H1 (cell line): ENCODE results near the gene ETF1. TPM values are rescaled to one million over a fixed set of nuclear protein-coding genes. Genes with fewer than 3 reads are reported as not detected.

Source experiments
- BACH1 ChIP-seq: IDR thresholded peaks from 2 replicates; pipeline ENCODE4 v1.6.1; 2012; ENCODE audit warnings: low read length, improper control_type of control experiment
- CREB1 ChIP-seq: IDR thresholded peaks from 2 replicates; pipeline ENCODE4 v1.6.1; 2012; ENCODE audit warnings: inconsistent platforms
- EGR1 ChIP-seq: IDR thresholded peaks from 2 replicates; pipeline ENCODE4 v1.6.1; 2011; ENCODE audit warnings: low read depth, low read length, borderline replicate concordance
- EP300 ChIP-seq, 2 experiments: IDR thresholded peaks; 1 replicate in 1 of 2; 2 replicates in 1 of 2; pipeline ENCODE4 v1.6.1; 2011 to 2012; ENCODE audit warnings: low read depth in 2 of 2, low read length in 2 of 2, mild to moderate bottlenecking in 2 of 2, borderline replicate concordance in 1 of 2, inconsistent platforms in 1 of 2, moderate library complexity in 1 of 2
- HDAC2 ChIP-seq, 2 experiments: fragments of 300-600 bp in 1 of 2; sonication (generic) in 1 of 2; IDR thresholded peaks; 2 replicates each; pipeline ENCODE4 v1.6.1; 2011 to 2012; ENCODE audit warnings: low read depth in 2 of 2, low read length in 2 of 2, mild to moderate bottlenecking in 2 of 2, moderate library complexity in 2 of 2, borderline replicate concordance in 1 of 2, inconsistent platforms in 1 of 2
- KDM1A ChIP-seq: fragments of 200-600, 300-600 bp; sonication (generic); IDR thresholded peaks from 2 replicates; pipeline ENCODE4 v1.7.1; 2016; ENCODE audit warnings: mild to moderate bottlenecking, low read length, borderline replicate concordance
- POLR2A ChIP-seq, 2 experiments: IDR thresholded peaks; 1 replicate in 1 of 2; 2 replicates in 1 of 2; pipeline ENCODE4 v1.6.1; 2011; ENCODE audit warnings: low read depth in 2 of 2, low read length in 2 of 2, mild to moderate bottlenecking in 2 of 2; ENCODE audit errors: control extremely low read depth in 1 of 2
- RNF2 ChIP-seq: fragments of 200-900, 300-1000 bp; sonication (generic); IDR thresholded peaks from 2 replicates; pipeline ENCODE4 v1.7.1; 2016; ENCODE audit warnings: borderline replicate concordance, low read depth, mild to moderate bottlenecking, antibody characterized with exemption, low read length; ENCODE audit not compliant: poor library complexity, severe bottlenecking; ENCODE audit errors: missing control alignments
- SP1 ChIP-seq: IDR thresholded peaks from 2 replicates; pipeline ENCODE4 v1.6.1; 2011; ENCODE audit warnings: low read depth, low read length
- SRF ChIP-seq: IDR thresholded peaks from 2 replicates; pipeline ENCODE4 v1.6.1; 2011; ENCODE audit warnings: mild to moderate bottlenecking, low read depth, low read length, moderate library complexity
- TBP ChIP-seq: IDR thresholded peaks from 2 replicates; pipeline ENCODE4 v1.6.1; 2011; ENCODE audit warnings: low read depth, low read length, improper control_type of control experiment
- polyA plus RNA-seq, 7 experiments: library from polyadenylated mRNA; depleted of rRNA in 3 of 7; stranded (reverse) in 5 of 7; unstranded in 2 of 7; fragments of >200 nt in 5 of 7; fragments of 200-250 nt in 2 of 7; gene quantifications; 1 replicate in 5 of 7; 2 replicates in 1 of 7; 4 replicates in 1 of 7; pipeline versions ENCODE4 v1.2.1 to v1.2.3, GENCODE V29; 2011 to 2013; ENCODE audit warnings: missing spikeins in 2 of 7, mixed read lengths in 2 of 7
- total RNA-seq: library from RNA; stranded (reverse); fragmentation: NEBNext Ultra II Directional; extraction: Animal tissue kit (Norgen Biotek cat#: 25700); gene quantifications from 2 replicates; pipeline ENCODE4 v1.2.1, GENCODE V29; 2021
- TF ChIP-seq, protein P1 (sequence below): fragments of 300-600 bp; sonication (generic); IDR thresholded peaks from 2 replicates; pipeline ENCODE4 v1.7.1; 2012; ENCODE audit warnings: low read length, moderate library complexity, mild to moderate bottlenecking, inconsistent platforms; ENCODE audit not compliant: insufficient replicate concordance

The ETF1 gene
- total and polyA plus RNA-seq, 2 of the 8 experiments (the other 6 are each of a cell fraction or from before 2014, with no cell fraction given), result 50.5 to 168 TPM

DNA sequence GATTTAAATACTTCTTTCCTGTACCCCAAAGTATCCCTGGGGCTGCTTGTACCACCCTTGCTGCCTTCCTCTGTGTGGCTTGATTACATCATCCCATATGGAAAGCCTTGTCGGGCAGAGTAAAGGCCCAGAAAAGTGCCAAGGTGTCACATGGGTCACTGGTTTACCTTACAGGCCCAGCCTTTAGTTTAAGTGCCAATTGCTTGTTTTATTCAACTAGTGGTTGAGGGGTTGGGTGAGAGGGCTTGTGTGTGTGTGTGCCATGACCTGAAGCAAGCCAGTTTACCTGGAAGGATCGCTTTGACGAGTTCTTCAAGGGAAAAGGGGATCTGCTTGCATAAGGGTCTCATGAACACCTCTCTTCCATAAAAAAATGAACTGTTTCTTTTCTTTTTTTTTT lies 39.9 kb upstream of the ETF1 start (continued):
- TF ChIP-seq, protein P1, sequence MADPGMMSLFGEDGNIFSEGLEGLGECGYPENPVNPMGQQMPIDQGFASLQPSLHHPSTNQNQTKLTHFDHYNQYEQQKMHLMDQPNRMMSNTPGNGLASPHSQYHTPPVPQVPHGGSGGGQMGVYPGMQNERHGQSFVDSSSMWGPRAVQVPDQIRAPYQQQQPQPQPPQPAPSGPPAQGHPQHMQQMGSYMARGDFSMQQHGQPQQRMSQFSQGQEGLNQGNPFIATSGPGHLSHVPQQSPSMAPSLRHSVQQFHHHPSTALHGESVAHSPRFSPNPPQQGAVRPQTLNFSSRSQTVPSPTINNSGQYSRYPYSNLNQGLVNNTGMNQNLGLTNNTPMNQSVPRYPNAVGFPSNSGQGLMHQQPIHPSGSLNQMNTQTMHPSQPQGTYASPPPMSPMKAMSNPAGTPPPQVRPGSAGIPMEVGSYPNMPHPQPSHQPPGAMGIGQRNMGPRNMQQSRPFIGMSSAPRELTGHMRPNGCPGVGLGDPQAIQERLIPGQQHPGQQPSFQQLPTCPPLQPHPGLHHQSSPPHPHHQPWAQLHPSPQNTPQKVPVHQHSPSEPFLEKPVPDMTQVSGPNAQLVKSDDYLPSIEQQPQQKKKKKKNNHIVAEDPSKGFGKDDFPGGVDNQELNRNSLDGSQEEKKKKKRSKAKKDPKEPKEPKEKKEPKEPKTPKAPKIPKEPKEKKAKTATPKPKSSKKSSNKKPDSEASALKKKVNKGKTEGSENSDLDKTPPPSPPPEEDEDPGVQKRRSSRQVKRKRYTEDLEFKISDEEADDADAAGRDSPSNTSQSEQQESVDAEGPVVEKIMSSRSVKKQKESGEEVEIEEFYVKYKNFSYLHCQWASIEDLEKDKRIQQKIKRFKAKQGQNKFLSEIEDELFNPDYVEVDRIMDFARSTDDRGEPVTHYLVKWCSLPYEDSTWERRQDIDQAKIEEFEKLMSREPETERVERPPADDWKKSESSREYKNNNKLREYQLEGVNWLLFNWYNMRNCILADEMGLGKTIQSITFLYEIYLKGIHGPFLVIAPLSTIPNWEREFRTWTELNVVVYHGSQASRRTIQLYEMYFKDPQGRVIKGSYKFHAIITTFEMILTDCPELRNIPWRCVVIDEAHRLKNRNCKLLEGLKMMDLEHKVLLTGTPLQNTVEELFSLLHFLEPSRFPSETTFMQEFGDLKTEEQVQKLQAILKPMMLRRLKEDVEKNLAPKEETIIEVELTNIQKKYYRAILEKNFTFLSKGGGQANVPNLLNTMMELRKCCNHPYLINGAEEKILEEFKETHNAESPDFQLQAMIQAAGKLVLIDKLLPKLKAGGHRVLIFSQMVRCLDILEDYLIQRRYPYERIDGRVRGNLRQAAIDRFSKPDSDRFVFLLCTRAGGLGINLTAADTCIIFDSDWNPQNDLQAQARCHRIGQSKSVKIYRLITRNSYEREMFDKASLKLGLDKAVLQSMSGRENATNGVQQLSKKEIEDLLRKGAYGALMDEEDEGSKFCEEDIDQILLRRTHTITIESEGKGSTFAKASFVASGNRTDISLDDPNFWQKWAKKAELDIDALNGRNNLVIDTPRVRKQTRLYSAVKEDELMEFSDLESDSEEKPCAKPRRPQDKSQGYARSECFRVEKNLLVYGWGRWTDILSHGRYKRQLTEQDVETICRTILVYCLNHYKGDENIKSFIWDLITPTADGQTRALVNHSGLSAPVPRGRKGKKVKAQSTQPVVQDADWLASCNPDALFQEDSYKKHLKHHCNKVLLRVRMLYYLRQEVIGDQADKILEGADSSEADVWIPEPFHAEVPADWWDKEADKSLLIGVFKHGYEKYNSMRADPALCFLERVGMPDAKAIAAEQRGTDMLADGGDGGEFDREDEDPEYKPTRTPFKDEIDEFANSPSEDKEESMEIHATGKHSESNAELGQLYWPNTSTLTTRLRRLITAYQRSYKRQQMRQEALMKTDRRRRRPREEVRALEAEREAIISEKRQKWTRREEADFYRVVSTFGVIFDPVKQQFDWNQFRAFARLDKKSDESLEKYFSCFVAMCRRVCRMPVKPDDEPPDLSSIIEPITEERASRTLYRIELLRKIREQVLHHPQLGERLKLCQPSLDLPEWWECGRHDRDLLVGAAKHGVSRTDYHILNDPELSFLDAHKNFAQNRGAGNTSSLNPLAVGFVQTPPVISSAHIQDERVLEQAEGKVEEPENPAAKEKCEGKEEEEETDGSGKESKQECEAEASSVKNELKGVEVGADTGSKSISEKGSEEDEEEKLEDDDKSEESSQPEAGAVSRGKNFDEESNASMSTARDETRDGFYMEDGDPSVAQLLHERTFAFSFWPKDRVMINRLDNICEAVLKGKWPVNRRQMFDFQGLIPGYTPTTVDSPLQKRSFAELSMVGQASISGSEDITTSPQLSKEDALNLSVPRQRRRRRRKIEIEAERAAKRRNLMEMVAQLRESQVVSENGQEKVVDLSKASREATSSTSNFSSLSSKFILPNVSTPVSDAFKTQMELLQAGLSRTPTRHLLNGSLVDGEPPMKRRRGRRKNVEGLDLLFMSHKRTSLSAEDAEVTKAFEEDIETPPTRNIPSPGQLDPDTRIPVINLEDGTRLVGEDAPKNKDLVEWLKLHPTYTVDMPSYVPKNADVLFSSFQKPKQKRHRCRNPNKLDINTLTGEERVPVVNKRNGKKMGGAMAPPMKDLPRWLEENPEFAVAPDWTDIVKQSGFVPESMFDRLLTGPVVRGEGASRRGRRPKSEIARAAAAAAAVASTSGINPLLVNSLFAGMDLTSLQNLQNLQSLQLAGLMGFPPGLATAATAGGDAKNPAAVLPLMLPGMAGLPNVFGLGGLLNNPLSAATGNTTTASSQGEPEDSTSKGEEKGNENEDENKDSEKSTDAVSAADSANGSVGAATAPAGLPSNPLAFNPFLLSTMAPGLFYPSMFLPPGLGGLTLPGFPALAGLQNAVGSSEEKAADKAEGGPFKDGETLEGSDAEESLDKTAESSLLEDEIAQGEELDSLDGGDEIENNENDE, result no peak
- no peak for TF ChIP-seq EGR1
- no peak for TF ChIP-seq HDAC2 (IDR thresholded peaks at IDR 0.05; ENCODE audit: borderline replicate concordance in 1 of 2, low read depth in 2 of 2, low read length in 2 of 2)
- TF ChIP-seq BACH1, result no peak
- no peak for TF ChIP-seq CREB1
- no peak for TF ChIP-seq SRF
- TF ChIP-seq TBP, result no peak
- no peak for TF ChIP-seq EP300 (IDR thresholded peaks at IDR 0.05; ENCODE audit: borderline replicate concordance in 1 of 2, low read depth in 2 of 2, low read length in 2 of 2)
- no peak for TF ChIP-seq POLR2A (IDR thresholded peaks at IDR 0.05; ENCODE audit: control extremely low read depth in 1 of 2, low read depth in 2 of 2, low read length in 2 of 2)
- TF ChIP-seq KDM1A, result no peak
- TF ChIP-seq SP1, result no peak
- no peak for TF ChIP-seq RNF2
